GM19397 (cell line): ENCODE data around the gene RAB31.

Experiments used
- ATAC-seq: cut with Tn5 transposase; IDR thresholded peaks from one replicate; pipeline ENCODE4 v1.9.1; 2021; ENCODE audit warnings: mild to moderate bottlenecking, moderate library complexity; ENCODE audit not compliant: unreplicated experiment

The RAB31 gene

DNA sequence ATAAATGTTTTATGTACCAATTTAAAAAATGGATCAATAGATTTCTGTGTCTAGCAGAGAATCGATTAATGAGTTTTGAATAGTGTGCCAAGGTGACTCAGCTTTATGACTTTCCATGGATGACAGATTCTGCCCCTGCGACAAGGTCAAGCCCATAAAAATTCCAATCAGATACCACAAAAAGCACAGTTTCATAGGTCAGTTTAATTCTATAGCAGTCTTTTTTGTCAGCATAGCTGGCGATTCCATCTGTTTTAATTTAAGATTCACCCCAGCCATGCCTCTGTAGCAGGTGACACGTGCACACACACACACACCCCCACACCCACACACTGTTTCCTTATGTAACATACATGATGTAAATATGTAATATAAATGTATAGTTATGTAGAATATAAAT is 28.9 kb downstream of the RAB31 start:
- ATAC-seq = no peak

DNA sequence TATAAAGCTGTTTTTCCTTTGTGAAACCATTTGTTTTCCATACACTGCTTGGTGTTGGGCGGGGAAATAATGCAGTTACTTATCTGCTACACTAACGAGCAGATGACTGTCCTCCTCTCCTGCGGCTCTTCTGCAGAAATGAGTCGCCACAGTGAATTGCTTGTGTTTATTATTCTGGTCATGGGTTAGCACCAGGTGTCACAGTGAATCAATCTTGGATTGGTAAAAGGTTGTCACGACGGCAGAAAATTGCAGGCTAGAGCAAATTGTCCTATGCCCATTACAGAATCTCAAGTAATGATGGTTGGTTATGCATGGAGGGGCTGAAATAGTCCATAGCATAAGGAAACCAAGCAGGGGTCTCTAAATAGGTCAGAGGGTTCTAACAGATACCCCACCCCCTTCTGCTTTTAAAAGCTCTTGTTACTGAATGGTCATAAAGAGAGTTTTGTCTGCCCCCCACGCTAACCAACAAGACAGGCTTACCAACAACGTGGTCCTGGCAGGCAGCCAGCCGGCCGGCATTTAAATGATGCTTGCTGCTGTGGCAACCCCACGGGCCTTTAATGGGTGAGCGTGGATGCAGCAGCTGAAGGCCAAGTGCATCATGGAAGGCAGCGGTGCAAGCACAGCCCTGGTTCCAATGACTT is 29.5 kb downstream of the RAB31 start:
- no peak for ATAC-seq

DNA sequence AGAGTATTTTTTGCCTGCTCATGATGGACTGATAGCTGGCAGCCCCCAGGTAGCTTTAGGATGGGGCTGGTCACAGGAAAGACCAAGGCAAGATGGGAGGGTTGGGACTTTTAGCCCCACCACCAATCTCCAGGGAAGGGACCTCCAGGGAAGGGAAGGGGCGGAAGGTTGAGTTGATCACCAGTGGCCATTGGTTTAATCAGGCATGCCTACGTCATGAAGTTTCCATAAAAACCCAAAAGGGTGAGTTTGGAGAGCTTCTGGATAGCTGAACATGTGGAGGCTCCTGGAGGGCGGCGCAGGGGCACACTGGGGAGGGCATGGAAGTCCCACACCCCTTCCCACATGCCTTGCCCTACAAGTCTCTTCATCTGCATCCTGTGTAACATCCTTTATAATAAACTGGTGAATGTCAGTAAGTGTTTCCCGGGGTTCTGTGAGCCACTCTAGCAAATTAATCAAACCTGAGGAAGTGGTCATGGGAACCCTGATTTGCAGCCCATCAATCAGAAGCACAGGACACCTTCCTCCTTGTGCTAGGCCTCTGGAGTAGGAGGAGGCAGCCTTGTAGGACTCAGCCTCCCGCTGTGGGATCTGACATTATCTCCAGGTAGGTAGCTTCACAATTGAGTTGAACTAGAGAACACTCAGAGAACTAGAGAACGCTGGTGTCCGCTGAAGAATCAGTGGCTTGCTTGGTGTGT is 30.3 kb downstream of the RAB31 start:
- ATAC-seq = no peak

DNA sequence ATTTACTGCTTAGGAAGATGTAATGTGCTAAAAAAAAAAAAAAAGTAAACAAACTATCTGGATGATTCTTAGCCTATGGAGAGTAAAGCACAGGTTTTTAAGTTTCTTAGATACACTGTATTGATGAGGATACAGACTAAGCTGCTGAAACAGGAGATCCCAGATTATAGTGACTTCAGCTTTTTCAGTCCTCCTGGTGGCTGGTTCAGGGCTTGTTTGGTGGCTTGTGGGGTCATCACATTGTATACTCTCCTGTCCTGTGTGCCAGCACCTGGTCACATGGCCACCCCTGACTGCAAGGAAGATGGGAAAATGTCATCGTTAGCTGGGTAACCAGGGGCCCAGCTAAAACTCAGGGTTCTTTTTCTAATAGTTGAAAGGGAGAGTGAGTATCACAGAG is 31.4 kb downstream of the RAB31 start:
- no peak for ATAC-seq

DNA sequence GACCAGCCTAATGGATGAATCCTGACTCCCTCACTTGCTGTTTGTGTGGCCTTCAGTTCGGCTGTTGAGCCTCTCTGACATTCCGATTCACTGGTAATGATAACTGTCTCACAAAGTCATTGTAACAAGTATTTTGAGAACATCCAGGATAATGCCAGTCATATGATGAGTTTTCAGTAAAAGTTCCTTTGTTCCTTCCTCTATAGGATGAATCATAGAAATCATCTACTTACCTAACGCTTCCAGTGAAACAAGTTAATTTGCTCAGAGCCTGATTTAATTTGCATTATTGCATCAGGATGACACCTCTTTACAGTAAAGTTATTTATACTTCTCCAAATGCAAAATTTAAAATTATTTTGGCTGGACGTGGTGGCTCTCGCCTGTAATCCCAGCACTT is 32.0 kb downstream of the RAB31 start:
- no peak for ATAC-seq

DNA sequence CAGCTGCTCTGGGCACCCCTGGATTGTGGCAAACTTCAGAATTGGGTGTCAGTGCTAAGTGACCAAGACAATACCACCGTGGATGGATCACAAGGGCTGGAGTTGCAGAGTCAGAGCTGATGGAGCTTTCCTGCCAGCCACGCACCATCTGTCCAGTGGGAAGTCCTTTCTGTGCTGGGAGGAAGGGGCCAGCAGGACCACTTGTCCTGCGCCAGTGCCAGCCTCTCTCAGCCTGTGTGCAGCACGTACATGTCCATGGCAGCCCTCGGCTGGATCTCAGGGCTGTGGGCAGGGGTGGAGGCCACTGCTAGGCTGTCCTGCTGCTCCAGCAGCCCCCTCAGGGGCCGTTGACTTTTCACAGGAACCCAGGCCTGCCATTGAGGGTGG is 33.3 kb downstream of the RAB31 start:
- ATAC-seq = no peak

DNA sequence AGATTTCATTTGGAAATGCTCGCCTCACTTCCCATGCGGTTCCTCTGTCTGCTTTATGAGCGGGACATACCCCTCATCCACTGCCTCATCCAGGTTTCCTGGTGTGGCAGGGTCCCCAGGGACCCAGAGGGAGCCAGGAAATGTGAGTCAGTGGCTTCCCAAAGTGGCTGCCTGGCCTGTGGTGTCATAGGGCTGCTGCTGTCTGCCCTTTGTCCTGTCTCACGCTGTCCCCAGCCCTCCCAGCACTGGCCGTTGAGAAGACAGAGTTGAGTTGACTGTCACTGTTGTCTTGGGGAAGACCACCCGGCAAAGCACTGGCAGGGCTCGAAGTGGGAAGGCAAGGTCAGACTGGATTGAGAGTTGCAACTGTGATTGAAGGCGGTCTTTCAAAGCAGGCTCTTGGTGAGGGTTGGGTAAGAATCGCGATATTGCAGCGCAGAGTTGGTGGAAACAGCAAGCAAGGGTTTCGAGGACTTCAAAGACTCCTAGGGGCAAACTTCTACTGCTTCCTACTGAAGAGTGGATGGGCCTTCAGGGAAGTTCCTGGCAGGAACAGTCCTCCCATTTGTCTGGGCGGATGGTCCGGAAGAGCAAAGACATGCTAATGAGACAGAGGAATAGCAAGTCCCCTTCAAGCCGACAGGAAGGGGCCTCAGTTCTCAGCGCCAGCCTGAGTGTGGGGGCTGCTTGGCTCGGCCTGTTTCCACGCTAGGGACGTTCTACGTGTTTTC is 33.9 kb downstream of the RAB31 start:
- ATAC-seq = no peak

DNA sequence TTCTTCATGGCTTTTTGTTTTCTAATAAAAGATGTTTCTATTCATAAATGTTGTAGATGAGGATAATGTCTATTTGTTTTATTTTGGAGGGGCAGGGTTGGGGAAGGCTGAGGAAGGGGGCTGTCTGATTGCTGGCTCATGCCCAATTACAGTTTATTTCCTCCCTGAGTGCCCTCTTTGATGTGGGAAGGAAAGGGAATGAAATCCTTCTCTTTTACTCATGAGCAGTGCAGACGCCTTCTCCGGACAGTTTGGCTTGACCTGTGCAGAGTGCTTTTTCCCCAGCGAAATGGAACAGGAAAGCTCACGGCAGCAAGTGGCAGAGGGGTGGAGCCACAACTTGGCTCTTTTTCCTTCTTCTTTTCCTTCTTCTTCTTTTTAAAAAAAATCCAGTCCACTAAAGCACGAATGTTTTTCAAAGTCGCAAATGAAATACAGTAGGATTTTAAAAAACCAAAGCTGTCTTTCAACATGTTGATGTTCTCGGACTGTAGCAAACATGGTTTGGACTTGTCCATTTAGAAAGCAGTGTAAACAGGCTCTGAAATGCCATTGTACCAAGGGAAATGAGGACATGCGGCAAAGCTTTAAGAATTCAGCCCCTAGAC is 34.5 kb downstream of the RAB31 start:
- no peak for ATAC-seq

DNA sequence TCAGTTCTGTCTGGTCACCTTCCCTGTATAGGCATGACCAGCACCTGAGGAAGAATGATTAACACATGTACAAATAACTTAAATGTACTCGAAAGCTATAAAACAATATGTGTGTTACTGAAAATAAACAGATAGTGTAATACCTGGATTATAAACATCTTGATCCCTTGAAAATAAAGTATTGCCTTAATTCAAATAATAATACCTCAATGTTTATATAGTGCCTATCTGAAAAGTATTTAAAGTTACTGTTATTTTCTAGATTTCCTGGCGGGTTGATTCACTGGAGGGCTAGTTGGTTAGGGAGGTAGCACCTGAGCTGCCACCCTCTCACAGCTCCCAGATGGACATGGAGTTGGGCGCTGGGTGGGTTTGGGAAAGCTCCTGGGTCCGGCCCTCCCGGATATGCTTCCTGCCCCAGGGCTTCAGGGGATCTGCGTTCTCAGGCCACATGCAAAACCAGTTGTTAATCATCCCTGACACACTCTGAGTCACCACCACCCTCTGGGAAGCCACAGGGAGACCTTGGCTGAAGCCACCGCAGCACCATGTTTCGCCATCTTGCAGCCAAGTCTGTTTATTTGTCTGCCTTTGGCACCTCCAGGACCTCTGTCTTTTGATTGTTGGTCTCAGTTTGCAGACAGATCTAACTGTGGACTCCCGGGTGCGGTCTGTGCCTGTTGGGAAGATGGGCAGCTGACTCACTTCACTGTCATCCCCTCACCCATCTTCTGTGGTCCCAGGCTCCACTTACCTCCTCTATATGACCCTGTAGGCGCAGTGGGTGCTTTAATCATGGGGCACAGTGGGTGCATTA is 35.3 kb downstream of the RAB31 start:
- no peak for ATAC-seq

DNA sequence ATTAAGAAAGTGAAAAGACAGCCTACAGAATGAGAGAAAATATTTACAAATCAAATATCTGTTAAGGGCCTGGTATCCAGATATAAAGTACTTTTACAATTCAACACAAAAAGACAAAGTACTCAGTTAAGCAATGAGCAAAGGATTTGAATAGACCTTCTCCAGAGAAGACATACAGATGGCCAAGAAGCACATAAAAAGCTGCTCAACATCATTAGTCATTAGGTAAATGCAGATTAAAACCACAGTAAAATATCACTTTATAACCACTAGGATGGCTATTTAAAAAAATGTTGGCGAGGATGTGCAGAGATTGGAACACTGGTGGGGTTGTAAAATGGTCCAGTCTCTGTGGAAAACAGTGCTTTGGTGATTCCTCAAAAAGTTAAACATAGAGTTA is 38.9 kb downstream of the RAB31 start:
- ATAC-seq = no peak

DNA sequence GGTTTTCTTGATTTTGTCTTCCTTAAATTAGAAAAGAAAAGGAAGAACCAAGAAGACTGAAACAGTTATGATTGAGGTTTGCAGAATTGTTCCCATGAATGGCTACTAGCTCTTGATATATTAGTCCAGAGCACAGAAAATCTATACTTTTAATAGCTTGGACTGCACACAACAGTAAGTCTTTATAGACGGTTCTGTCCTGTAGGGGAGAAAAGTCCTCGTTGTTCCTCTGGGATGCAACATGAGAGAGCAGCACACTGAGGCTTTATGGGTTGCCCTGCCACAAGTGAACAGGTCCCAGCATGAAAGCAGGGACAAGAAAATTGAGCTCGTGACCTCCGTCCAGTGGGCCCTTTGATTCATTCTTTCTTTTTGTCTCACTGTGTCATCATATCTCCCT is 41.5 kb downstream of the RAB31 start:
- no peak for ATAC-seq

DNA sequence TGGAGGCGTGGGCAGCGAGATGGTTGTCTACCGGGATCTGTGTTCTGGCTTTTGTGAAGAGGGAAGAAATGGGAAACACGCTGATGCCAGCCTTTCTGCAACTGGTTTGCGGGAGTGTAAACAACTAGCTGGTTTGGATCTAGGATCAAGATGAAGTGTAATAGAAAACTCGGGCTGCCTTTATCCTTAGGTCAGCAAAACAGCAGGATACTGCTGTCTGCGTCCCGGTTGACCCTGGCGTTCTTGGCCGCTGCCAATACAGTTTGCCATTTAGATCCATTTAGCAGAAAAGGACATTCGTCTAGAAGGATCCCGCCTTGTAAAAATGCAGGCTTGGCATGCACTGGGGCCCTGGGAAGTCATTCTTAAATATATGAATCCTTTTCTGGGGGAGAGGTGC is 42.0 kb downstream of the RAB31 start:
- ATAC-seq = no peak

DNA sequence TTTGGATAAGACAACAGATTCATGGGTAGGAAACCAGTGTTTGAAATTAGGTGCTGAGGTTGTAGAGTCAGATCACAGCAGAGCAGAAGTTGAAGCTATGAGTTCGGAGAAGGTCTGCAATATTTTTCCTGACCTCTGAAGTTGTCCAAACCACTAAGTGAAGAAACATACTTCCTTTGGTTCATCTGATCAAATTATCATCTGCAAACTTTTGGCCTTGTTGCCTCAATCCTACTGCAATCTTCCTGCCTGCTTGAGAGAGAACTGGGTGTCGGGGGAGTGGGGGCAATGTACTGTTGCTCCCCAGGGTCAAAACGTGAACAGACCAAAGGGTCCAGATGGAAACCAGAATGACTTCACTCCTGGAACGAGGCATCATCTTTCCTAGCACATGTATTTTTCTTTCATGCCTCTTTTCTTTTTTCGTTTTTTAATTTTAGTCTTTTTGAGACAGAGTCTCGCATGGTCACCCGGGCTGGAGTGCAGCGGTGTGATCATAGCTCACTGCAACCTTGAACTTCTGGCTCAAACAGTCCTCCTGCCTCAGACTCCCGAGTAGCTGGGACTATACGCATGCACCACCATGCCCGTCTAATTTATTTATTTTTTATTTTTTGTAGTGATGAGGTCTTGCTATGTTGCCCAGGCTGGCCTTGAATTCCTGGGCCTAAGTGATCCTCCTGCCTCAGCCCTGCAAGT is 42.7 kb downstream of the RAB31 start:
- ATAC-seq = no peak

DNA sequence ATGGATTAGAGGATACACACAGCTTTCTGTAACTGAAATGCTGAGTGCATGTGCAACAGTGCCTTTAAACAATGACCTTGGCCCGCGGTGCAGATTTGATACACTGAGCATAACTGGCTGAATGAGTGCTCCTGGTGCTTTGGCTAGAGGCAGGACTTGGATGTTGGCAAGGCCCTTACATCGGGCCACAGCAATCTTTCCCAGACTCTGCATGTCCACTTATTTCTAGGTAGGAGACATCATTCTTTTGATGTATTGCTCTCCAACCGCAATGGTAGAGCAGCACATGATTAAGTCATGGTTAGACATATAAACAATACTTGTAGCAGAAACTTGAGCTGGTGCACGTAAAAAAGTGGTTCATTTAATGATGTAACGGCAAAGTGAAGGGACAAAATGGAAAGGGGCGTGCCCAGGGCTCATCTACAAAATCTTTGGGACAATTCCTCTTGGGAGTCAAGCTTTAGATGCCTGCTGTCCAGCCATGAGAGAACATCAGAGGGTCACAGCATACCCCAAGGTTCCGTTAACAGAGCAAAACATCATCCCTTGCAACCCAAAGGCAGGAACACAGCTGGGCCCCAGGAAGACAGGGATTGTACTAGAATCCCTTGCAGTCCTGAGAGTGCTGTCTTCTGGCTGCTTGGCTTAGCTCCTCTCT is 43.4 kb downstream of the RAB31 start:
- no peak for ATAC-seq

DNA sequence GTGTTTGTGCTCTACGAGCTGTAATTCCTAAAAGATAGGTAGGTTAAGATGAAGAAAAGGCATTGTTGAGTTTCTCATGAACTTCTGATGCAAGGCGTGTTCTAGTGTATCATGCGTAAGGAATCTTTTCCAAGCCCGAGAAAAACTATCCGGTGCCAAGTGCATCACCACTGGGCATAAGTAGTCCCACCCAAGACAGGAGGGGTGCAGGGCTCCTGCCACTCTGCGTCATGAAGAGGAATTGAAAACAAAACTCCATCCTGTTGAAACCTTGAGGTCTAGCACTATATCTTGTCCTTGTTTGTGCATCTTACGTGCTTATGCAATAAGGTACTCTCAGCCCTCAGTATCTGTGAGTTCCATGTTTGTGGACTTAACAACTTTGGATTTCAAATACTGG is 45.7 kb downstream of the RAB31 start:
- no peak for ATAC-seq

DNA sequence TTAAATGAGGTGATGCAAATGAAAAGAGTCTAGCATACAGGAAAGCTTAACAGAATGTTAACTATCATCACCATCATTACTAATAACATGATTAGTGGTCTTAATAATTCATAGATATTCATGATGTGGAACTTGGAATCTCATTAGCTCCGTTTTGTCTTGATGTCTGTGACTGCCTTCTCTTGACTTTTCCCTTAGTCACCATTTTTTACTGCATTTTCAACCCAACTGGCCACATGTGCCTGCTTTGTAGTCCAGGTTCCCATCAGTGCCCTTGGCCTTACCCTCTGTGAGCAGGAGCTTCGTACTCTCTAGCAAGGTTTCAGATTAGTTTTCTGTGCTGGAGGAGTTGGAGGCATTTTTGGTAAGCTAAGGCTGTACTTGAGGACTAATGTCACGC is 47.0 kb downstream of the RAB31 start:
- ATAC-seq = no peak

DNA sequence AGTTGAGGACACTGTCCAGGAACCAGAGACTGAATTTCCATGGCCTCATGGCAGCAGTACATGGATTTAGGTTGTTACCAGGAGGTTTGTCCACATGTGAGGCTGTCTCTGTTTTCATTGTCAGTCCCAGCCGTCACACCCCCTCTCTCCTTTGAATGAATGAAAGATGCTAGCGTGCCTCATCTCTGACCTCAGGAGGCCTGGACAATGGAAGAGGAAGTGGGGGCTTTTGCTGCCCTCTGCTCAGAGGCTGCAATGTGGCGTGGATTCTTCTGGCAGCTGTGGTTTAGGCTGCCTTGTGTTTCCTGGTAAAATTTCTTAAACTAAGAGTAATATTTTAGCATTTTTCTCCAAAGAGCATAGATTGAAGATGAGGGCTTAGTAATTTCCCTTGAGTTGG is 47.5 kb downstream of the RAB31 start:
- no peak for ATAC-seq

DNA sequence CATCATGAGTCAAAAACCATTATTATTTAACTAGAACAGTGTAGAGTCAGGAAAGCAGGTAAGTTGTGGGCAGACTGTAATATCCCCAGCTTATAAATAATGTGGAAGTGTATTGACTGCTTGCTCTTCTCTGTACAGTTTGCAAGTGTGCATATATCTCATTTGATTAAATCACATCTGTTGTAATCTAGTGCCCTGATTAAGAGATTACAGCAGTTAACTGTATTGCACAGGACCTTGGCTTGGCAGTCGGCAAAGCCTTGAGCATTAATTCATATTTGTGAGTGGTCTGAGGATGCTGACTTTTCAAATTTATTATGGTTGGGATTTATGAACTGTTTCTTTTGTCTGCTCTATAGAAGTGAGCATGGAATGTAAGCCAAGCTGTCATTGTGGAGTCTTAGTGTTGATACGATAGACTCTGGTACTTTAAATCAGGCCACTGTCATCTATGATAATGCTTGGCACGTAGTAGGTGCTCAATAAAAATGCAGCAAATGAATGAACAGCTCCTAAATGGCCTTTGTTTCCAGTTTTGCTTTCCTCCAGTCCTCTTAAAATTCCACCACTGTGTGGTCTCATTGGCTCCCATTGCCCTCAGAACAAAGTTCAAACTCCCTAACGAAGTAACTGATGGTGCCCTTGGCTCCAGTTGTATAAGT is 48.3 kb downstream of the RAB31 start:
- ATAC-seq = no peak

DNA sequence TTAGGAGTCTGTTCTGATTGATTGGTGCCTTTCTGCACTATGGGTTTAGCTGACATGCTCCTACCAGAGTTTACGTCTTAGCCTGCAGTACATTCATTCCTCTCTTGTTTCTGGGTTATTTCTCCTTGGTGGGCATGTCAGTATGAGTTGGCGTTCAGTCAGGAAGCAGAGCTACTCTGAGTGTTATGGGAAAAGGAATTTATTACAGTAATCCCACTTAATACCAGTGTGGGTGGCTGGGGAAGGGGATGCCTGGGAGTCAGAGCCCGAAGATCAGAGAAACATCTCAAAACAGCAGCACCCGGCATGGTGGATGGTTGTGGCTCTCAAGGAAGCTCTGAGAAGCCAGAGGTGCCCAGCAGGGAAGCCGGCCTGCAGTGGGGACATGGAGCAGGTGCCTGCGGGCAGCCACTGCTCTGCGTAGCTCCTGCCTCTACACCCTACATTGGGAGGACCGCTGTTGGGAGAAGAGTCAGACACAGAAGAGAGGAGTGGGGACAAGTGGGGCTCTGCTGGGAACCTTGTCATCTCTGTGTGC is 48.9 kb downstream of the RAB31 start:
- ATAC-seq = no peak
